Pons (tissue), 1 donor: ENCODE results near the gene PDE4B.
"Not testable (repeated sequence)": the region's sequence is repeated elsewhere in the genome, so short reads cannot be mapped to it uniquely, and the experiment has no call there.

Experiments used
- DNase-seq: peaks from one replicate; pipeline ENCODE4 v3.0.0-alpha.2; 2016; ENCODE audit warnings: low spot score

PDE4B gene

GRCh38 chr1:66393586-66394287 lies 601.0 kb downstream of the PDE4B start:
- no peak for DNase-seq

DNA sequence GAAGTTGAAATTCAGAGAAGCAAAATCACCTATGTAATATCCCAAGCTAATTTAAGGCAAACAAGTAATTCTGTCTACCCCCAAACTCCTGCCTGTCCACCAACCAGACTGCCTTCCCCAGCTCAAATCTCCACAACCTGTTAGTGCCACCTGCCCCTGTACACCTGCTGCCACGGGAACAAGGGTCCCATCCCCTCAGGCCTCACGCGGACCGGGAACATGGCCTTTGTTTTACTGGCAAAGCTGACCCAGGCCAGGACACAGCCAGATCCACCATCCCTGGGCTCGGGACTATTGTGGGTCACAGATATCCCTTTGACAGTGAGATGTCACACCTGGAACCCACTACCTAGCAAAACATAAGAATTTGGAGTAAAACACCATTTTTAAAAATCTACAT lies 601.9 kb downstream of the PDE4B start:
- DNase-seq = no peak

GRCh38 chr1:66395202-66396061 lies 602.7 kb downstream of the PDE4B start:
- DNase-seq = peak; percentile 54

DNA sequence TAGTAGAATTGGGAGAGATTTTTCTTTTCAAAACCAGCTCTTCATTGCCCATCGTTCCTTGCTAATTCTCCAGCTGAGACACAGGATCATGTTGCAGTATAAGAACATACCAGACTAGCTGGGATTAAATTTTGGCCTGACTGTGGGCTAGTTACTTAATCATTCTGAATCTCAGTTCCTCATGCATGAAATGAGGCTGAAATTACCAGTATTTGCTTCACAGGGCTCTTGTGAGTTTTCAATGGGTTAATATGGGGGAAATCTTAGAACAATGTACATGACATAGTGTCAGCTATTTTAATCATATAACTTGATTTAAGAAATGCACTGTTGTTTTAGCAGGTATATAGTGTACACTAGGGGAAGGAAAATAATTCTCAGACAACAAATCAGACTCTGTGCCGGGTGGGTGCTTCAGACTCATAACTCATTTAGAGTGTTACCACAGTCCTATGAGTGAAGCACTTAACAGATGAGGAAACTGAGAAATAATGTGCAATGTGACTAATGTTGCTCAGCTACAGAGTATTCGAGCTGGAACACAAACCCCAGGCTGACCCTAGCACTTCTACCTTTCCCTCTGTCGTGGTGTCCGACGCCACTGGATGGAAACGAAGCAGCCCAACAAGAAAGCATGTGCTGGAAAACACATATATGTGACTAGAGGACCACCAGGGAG lies 603.7 kb downstream of the PDE4B start:
- no peak for DNase-seq

DNA sequence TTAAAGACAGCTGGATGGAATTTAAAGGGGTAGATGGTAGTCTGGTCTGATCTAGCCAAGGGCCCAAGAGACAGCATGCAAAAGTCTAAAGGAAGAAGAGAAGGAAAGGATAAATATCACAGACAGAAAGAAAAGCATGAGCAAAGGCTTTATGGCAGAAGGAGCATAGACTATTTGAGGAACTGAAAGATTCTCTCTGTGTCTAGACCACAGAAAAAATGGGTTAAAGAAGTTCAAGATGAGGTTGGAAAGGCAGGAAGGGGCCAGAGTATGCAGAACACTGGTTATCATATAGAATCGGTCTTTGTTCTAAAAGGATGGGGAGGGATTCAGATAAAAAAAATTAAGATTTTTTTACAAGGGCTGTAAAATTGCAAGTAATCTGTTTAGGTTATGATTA lies 604.5 kb downstream of the PDE4B start:
- no peak for DNase-seq

DNA sequence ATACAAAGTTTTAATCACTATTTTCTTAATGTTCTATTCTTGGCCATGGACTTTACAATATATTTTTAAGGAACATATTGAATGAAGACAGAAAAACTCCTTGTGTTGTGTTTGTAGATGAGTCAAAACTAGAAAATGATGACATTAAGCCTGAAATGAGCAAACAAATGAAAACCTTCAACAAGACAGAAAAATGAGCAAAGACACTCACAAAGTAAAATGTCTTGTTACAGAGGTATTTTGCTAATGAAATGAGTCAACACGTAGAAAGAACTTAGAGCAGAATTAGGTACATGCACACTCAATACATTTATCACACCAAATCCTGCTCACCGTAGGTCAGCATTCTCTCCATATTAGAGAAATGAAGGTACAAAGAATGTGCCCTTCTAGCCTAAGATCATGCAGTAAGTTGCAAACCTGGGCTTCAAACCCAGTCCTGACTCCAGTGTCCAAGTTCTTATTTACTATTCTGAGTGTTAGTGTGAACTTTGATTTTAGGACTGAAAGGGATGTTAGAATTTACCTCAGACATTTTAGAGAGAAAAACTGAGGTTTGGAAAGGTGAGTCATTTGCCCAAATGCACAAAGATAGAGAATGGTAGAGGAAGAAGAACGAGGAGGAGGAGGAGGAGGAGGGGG lies 607.3 kb downstream of the PDE4B start:
- no peak for DNase-seq

GRCh38 chr1:66400660-66401059 lies 608.0 kb downstream of the PDE4B start:
- no peak for DNase-seq

DNA sequence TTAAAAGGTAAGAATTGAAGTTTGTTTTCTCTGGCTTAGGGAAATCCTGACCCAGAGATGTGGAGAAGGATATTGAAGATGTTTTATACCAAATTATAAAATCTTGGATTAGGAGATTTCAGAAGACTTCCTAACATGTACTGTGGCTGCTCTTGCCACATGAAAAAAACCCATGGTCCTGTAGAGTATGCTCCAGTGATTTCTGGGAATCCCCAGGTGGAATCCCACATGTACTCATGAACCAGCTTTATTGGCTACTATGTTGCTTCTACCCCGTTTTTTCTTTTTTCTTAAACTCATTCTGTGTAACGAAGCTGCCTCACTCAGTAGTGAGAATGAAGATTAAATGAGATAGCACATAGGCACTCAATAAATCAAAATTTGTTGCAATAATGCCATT lies 608.5 kb downstream of the PDE4B start:
- DNase-seq = no peak

DNA sequence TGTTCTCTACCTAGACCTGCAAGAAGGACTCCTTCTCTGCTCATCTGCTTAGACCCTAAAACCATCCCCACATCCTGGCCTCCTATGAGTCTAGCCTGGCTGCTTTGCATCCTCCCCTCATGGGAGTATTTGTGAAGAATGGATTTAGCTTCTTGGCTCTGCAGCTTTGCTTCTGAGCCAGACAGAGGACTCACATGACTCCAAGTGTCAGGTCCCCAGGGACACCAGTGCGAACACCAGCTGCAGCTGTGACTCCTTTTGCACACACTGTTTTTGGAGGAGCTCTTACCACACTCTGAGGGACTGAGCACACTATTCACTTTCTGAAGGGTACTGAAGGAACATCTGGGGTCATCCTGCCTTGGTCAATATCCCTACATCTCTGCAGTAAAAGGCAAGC lies 609.5 kb downstream of the PDE4B start:
- DNase-seq = peak; percentile 49

DNA sequence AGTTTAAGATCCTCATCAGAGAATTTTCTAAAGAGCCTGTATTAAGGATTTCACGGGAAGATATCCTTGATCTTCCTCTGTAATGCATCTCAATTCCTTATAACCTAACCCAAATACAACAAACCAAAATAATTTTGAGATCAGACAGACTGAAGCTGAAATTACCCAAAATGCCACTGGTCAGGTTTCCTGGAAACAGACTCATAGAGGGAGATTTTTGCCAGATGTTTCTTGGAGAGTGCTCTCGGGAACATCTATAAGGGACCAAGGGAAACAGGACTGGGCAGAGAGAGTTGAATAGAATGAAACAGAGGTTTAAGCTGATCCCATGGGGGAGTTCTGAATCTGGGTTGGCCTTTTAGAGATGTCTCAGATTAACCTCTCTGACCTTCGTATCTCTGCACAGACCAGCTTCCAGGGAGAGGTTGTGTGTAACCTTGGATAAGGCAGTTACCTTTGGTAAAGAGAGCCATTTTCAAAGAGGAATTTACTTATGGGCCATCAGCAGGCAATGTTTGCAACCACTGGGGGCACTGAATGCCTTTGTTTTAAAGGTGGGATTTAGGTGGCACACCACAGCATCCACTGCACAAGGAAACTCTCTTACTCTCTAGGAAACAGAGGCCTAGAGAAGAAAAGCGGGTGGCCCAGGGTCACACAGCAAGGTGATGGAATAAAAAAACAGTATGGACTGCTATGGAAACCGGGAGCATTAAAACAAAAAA lies 610.5 kb downstream of the PDE4B start:
- no peak for DNase-seq

- no peak for DNase-seq
These were observed 612.4 kb downstream of the PDE4B start for GRCh38 chr1:66405061-66405460.

GRCh38 chr1:66411449-66411848 lies 618.8 kb downstream of the PDE4B start:
- not testable (repeated sequence) for DNase-seq

DNA sequence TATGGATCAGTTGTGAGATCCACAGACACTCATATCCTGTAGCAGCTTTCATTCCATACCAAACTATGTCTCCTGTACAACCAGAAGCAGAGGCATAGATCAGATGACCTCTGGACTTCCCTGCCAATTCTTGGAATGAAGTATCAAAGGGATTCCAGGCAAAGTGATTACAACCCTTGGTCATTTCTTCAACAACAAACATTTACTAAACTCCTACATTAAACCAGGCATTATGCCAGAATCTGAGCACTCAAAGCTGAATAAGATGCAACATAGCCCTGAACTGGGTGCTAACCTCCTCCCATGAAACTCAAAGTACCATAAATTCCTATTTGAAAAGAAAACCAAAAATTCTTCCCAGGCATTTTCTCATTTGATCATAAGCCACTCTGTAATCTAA lies 620.0 kb downstream of the PDE4B start:
- DNase-seq = no peak

DNA sequence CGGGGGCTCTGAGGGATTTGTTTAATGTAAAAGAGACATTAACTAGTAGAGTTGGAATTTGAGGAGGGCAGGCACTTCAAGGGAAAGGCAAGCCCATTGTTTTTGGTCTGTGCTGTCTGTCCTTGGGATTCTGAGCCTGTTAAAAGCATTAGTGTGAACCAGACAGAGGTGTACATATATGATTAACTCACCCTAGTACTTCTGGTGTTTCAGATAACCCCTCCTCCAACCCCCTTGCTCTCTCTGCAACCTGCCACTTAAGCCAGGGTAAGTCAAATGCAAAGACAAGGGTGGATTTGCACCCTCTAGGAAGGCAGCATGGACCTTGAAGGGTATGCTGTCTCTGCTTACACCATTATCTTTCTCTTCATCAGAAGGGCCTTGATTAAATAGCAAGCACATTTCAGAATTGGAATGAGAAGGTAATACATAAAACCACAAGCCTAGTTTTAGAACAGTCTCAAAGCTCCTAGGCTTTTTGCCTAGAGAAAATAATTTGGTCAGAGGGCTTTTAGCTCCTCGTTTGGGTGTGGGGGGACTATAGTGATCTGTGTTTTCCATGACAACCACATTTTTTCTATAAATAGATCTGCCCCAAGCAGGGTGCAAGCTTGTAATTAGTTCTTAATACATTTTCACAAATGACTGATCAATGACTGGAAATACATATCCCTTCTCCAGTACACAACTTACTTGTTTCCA lies 620.6 kb downstream of the PDE4B start:
- no peak for DNase-seq

DNA sequence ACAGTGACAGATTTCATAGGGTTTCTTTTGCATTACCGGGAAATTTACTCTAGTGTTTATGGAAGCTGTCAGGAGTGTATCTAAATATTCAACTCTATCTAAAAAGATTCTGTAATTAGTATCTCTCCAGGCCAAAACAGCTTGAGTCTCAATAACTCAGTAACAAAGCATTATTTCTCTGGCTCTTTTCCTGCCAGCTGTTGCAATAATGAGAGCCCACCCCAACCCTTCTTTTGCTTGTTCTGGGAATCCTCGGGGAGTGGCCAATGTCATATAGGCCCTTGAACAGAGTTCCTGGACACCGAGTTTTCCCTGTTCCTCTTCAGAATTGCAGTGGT lies 621.1 kb downstream of the PDE4B start:
- DNase-seq = no peak

- no peak for DNase-seq
These were observed 622.6 kb downstream of the PDE4B start for GRCh38 chr1:66415281-66415680.

DNA sequence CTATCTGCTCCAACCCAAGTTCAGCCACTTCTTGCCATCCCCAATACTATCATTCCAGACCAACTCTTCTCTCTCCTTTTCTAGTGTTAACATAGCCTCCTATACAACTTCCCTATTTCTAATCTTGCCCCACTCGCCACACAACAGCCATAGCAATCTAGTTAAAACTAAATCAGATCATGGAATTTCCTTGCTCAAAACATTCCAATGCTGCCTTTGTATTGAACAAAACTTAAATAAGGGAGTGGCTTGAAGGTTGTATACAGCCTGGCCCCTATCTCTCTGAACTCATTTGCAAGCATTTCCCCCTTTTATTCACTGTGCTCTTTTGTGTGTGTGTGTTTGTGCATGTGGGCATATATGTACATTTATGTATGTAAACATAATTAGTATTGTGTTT lies 623.2 kb downstream of the PDE4B start:
- no peak for DNase-seq

DNA sequence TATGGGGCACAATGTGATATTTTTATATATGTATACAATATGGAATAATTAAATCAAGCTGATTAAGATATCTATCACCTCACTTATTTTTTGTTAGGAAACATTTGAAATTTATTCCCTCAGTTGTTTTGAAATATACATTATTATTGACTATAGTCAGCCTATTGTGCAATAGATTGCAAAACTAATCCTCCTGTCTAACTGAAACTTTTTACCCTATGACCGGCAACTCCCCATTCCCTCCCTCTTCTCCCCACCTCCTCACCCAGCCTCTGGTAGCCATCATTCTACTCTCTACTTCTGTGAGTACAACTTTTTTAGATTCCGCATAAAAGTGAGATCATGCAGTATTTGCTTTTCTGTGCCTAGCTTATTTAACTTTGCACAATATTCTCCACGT lies 623.6 kb downstream of the PDE4B start:
- DNase-seq = no peak

- DNase-seq = no peak
These were observed 625.3 kb downstream of the PDE4B start for GRCh38 chr1:66418021-66418420.

- DNase-seq = not testable (repeated sequence)
These were observed 627.5 kb downstream of the PDE4B start for GRCh38 chr1:66420171-66420570.

DNA sequence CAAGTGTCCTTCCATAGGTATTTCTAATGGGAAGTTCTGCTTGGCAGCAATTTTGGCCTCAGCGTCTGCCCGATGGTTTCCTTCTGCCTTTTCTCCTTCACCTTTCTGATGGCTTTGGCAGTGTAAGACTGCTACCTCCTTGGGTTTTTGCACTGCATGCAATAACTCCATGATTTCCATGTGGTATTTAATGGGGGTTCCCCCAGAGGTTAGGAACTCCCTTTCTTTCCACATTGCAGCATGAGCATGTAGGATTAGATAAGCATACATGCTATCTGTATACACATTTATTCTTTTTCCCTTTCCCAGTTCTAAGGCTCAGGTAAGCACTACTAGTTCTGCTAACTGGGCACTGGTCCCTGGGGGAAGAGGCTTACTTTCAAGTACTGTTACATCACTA lies 628.2 kb downstream of the PDE4B start:
- not testable (repeated sequence) for DNase-seq
